SU-DHL-6 (cell line): ENCODE data around the gene MMP7.

Experiments
- EZH2phosphoT487 ChIP-seq: fragments of 200-600 bp; sonication (generic), shearing (Covaris generic); conservative IDR thresholded peaks from 2 replicates; pipeline ENCODE4 v1.6.1; 2018; ENCODE audit warnings: mild to moderate bottlenecking, antibody characterized with exemption, low read length, moderate library complexity, mixed read lengths
- TF ChIP-seq, protein P1 (sequence below): fragments of 200-600 bp; sonication (generic); IDR thresholded peaks from one replicate; pipeline ENCODE4 v1.5.1; 2017; ENCODE audit warnings: antibody characterized with exemption, mild to moderate bottlenecking, low read length, moderate library complexity; ENCODE audit not compliant: insufficient read depth, poor library complexity, severe bottlenecking

GRCh38 chr11:102520514-102520913 lies 10.0 kb downstream of the MMP7 start:
- TF ChIP-seq, protein P1, sequence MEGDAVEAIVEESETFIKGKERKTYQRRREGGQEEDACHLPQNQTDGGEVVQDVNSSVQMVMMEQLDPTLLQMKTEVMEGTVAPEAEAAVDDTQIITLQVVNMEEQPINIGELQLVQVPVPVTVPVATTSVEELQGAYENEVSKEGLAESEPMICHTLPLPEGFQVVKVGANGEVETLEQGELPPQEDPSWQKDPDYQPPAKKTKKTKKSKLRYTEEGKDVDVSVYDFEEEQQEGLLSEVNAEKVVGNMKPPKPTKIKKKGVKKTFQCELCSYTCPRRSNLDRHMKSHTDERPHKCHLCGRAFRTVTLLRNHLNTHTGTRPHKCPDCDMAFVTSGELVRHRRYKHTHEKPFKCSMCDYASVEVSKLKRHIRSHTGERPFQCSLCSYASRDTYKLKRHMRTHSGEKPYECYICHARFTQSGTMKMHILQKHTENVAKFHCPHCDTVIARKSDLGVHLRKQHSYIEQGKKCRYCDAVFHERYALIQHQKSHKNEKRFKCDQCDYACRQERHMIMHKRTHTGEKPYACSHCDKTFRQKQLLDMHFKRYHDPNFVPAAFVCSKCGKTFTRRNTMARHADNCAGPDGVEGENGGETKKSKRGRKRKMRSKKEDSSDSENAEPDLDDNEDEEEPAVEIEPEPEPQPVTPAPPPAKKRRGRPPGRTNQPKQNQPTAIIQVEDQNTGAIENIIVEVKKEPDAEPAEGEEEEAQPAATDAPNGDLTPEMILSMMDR, result no peak
- no peak for TF ChIP-seq EZH2phosphoT487
